Neural cell (in vitro differentiated cells): ENCODE data around the gene MYL12B. TPM values are rescaled to one million over a fixed set of nuclear protein-coding genes. Genes with fewer than 3 reads are reported as not detected.
"Not testable (repeated sequence)": the region's sequence is repeated elsewhere in the genome, so short reads cannot be mapped to it uniquely, and the experiment has no call there.

Experiments
- H2AFZ ChIP-seq: fragments of 200-600, 300-800 bp; sonication (generic), shearing (Covaris generic); 2 replicates; pipeline ENCODE4 v1.6.0; 2014; ENCODE audit warnings: low read depth, mild to moderate bottlenecking, antibody characterized with exemption, low read length, moderate library complexity
- H3F3A ChIP-seq: fragments of 200-600 bp; shearing (Covaris generic); 2 replicates; pipeline ENCODE4 v1.6.1; 2016; ENCODE audit warnings: mild to moderate bottlenecking, moderate library complexity, mixed read lengths, antibody characterized with exemption, low read length; ENCODE audit not compliant: insufficient read depth, poor library complexity, severe bottlenecking
- H3K27ac ChIP-seq: fragments of 200-600, 300-800 bp; sonication (generic), shearing (Covaris generic); 2 replicates; pipeline ENCODE4 v1.5.1; 2014; ENCODE audit warnings: mild to moderate bottlenecking, low read length, moderate library complexity
- H3K27me3 ChIP-seq: fragments of 300-800, 200-600 bp; sonication (generic), shearing (Covaris generic); 2 replicates; pipeline ENCODE4 v1.6.0; 2014; ENCODE audit warnings: mild to moderate bottlenecking, low read depth, low read length, moderate library complexity; ENCODE audit not compliant: insufficient read depth
- H3K36me3 ChIP-seq: fragments of 300-800, 200-600 bp; sonication (generic), shearing (Covaris generic); 2 replicates; pipeline ENCODE4 v1.5.1; 2014; ENCODE audit warnings: mild to moderate bottlenecking, antibody characterized with exemption, low read length, moderate library complexity; ENCODE audit not compliant: insufficient read depth
- H3K4me2 ChIP-seq: fragments of 300-800, 200-600 bp; sonication (generic), shearing (Covaris generic); 2 replicates; pipeline ENCODE4 v1.6.0; 2014; ENCODE audit warnings: mild to moderate bottlenecking, low read length
- H3K4me3 ChIP-seq: fragments of 300-800, 200-600 bp; sonication (generic), shearing (Covaris generic); 2 replicates; pipeline ENCODE4 v1.5.1; 2014; ENCODE audit warnings: mild to moderate bottlenecking, low read length, moderate library complexity
- H3K79me2 ChIP-seq: fragments of 200-600 bp; shearing (Covaris generic); replicated peaks from 2 replicates; pipeline ENCODE4 v1.6.0; 2014; ENCODE audit warnings: mild to moderate bottlenecking, low read length, moderate library complexity; ENCODE audit not compliant: insufficient read depth
- H3K9ac ChIP-seq: fragments of 300-800, 200-600 bp; sonication (generic), shearing (Covaris generic); 2 replicates; pipeline ENCODE4 v1.6.1; 2016; ENCODE audit warnings: mild to moderate bottlenecking, low read length, mixed read lengths
- H3K9me2 ChIP-seq: fragments of 200-600 bp; shearing (Covaris generic); 2 replicates; pipeline ENCODE4 v1.6.1; 2016; ENCODE audit warnings: mild to moderate bottlenecking, low read length, mixed read lengths; ENCODE audit not compliant: insufficient read depth
- H3K9me3 ChIP-seq: fragments of 200-600, 300-800 bp; sonication (generic), shearing (Covaris generic); 2 replicates; pipeline ENCODE4 v1.6.1; 2016; ENCODE audit warnings: mild to moderate bottlenecking, mixed run types, low read length, moderate library complexity, mixed read lengths
- H4K20me1 ChIP-seq: fragments of 200-600 bp; shearing (Covaris generic); 2 replicates; pipeline ENCODE4 v1.6.1; 2016; ENCODE audit warnings: mild to moderate bottlenecking, mixed run types; ENCODE audit not compliant: insufficient read depth
- CTCF ChIP-seq: fragments of 450-650 bp; IDR thresholded peaks from 2 replicates; pipeline ENCODE4 v1.5.1; 2014; ENCODE audit warnings: antibody characterized with exemption, mild to moderate bottlenecking, moderate library complexity; ENCODE audit not compliant: poor library complexity, severe bottlenecking
- EP300 ChIP-seq: fragments of 450-650 bp; conservative IDR thresholded peaks from 2 replicates; pipeline ENCODE4 v1.6.1; 2014; ENCODE audit warnings: antibody characterized with exemption, mild to moderate bottlenecking, moderate library complexity; ENCODE audit not compliant: poor library complexity, severe bottlenecking
- EZH2 ChIP-seq: fragments of 200-600, 300-800 bp; shearing (Covaris generic), sonication (generic); IDR thresholded peaks from 2 replicates; pipeline ENCODE4 v1.6.1; 2014; ENCODE audit warnings: antibody characterized with exemption, low read length, borderline replicate concordance, mild to moderate bottlenecking; ENCODE audit not compliant: insufficient read depth, poor library complexity, severe bottlenecking
- MXI1 ChIP-seq: fragments of 450-650 bp; conservative IDR thresholded peaks from 2 replicates; pipeline ENCODE4 v1.6.1; 2014; ENCODE audit warnings: antibody characterized with exemption, mild to moderate bottlenecking; ENCODE audit not compliant: poor library complexity, severe bottlenecking
- POLR2AphosphoS5 ChIP-seq: IDR thresholded peaks from 2 replicates; pipeline ENCODE4 v1.6.1; 2012
- RAD21 ChIP-seq: fragments of 450-650 bp; conservative IDR thresholded peaks from 2 replicates; pipeline ENCODE4 v1.6.1; 2014; ENCODE audit warnings: antibody characterized with exemption, mild to moderate bottlenecking, moderate library complexity
- REST ChIP-seq: IDR thresholded peaks from 2 replicates; pipeline ENCODE4 v1.6.1; 2012; ENCODE audit warnings: borderline replicate concordance
- SMC3 ChIP-seq: fragments of 450-650 bp; conservative IDR thresholded peaks from 2 replicates; pipeline ENCODE4 v1.6.1; 2014; ENCODE audit warnings: antibody characterized with exemption, mild to moderate bottlenecking, moderate library complexity; ENCODE audit not compliant: poor library complexity
- TAF1 ChIP-seq: IDR thresholded peaks from 2 replicates; pipeline ENCODE4 v1.6.1; 2012; ENCODE audit warnings: low read depth
- polyA plus RNA-seq: library from polyadenylated mRNA; depleted of rRNA; stranded (reverse); fragments of >200 nt; gene quantifications from 2 replicates; pipeline ENCODE4 v1.2.3, GENCODE V29; 2014

Gene MYL12B
- polyA plus RNA-seq, 1 donor from 2014 or later = 384 TPM

- H3K27me3 ChIP-seq = no peaks in the 10 kb centered on the region
- H3K79me2 ChIP-seq = no peaks in the 10 kb centered on the region
- H3K36me3 ChIP-seq = no peaks in the 10 kb centered on the region
- no peaks in the 10 kb centered on the region for H4K20me1 ChIP-seq
- H3K27ac ChIP-seq = no peak overlapping the region
- H3K9me2 ChIP-seq = no peaks in the 10 kb centered on the region
- H3K9ac ChIP-seq = no peak overlapping the region
- no peak overlapping the region for H2AFZ ChIP-seq
- H3K9me3 ChIP-seq = no peaks in the 10 kb centered on the region
- TF ChIP-seq TAF1 = no peak
- no peak for TF ChIP-seq SMC3
- TF ChIP-seq EP300 = no peak
- no peak for TF ChIP-seq EZH2
- TF ChIP-seq CTCF = no peak
- TF ChIP-seq MXI1 = no peak
- no peak for TF ChIP-seq REST
- no peak for TF ChIP-seq POLR2AphosphoS5
- no peak for TF ChIP-seq RAD21
- no peak overlapping the region for H3K4me3 ChIP-seq
- H3K4me2 ChIP-seq = no peak overlapping the region
- no peaks in the 10 kb centered on the region for H3F3A ChIP-seq
Observed at GRCh38 chr18:3219241-3219630, 42.7 kb upstream of the MYL12B start.

- no peaks in the 10 kb centered on the region for H3K79me2 ChIP-seq
- H2AFZ ChIP-seq = no peak within 1 kb of the TSS
- H3K9me3 ChIP-seq = no peaks in the 10 kb centered on the region
- H3K36me3 ChIP-seq = no peaks in the 10 kb centered on the region
- H3K4me3 ChIP-seq = no peak within 1 kb of the TSS
- H3K9ac ChIP-seq = no peak within 1 kb of the TSS
- H4K20me1 ChIP-seq = no peaks in the 10 kb centered on the region
- H3K27me3 ChIP-seq = no peaks in the 10 kb centered on the region
- H3K4me2 ChIP-seq = no peak within 1 kb of the TSS
- no peak for TF ChIP-seq POLR2AphosphoS5
- no peak for TF ChIP-seq SMC3
- no peak for TF ChIP-seq MXI1
- no peak for TF ChIP-seq CTCF
- no peak for TF ChIP-seq RAD21
- no peak for TF ChIP-seq TAF1
- no peak for TF ChIP-seq REST
- no peak for TF ChIP-seq EZH2
- TF ChIP-seq EP300 = no peak
- no peak within 1 kb of the TSS for H3K27ac ChIP-seq
- no peaks in the 10 kb centered on the region for H3F3A ChIP-seq
- H3K9me2 ChIP-seq = no peaks in the 10 kb centered on the region
Observed at GRCh38 chr18:3219631-3220335, 42.1 kb upstream of the MYL12B start, which contains the start of gene MYOM1. TSS of gene MYOM1 (minus strand) at chr18:3219968. CDS start at chr18:3215223, 4,745 bp downstream.

- not testable (repeated sequence) for H3F3A ChIP-seq, H3K9ac ChIP-seq, H4K20me1 ChIP-seq, H3K27ac ChIP-seq, H3K4me3 ChIP-seq, H3K79me2 ChIP-seq, H3K4me2 ChIP-seq, H3K36me3 ChIP-seq, H2AFZ ChIP-seq, H3K9me2 ChIP-seq, H3K9me3 ChIP-seq, H3K27me3 ChIP-seq
Observed at GRCh38 chr18:3220868-3221267, 41.1 kb upstream of the MYL12B start.
